Upper lobe of left lung (tissue), 4 donors: ENCODE measurements around the gene BCL2L2.

ENCODE experiments used
- POLR2AphosphoS5 ChIP-seq, 2 donors: sonication (generic); formaldehyde crosslinking; IDR thresholded peaks; one replicate each; pipeline ENCODE4 v1.5.1; 2017; ENCODE audit warnings: antibody characterized with exemption in 2 of 2
- TF ChIP-seq, protein P1 (sequence below), 6 experiments: fragments of 450-650 bp in 4 of 6; fragments of 200-600 bp in 2 of 6; sonication (generic) in 2 of 6; IDR thresholded peaks; one replicate each; pipeline ENCODE4 v1.5.1; 2016 to 2019; ENCODE audit warnings: antibody characterized with exemption in 6 of 6

DNA sequence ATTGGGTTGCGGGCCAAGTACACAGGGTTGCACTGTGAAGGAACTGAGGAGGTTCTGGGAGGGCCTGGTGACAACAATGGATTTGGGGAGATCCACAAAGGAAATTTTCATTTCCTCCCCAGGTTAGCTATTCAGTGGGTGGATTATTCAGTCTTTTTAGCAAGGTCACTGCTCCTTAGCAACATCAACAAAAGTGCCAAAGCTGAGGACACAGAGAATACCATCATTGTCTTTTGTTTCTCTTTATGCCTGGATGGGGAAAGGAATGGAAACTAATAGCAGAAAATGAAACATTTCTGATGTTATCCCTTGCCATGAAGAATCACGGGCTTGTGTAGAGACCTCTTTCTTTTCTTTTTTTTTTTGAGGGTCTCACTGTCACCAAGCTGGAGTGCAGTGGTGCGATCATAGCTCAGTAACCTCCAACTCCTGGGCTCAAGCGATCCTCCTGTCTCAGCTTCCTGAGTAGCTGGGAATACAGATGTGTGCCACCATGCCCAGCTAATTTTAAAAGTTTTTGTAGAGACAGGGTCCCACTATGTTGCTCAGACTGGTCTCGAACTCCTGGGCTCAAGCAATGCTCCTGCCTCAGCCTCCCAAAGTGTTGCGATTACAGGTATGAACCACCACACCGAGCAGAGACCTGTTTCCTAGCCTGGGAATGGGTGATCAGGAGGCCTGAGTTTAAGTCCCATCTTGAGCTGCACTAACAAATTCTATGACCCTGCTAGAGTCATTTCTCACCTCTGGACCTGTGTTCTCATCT is 10.4 kb upstream of the BCL2L2 start:
- TF ChIP-seq, protein P1, sequence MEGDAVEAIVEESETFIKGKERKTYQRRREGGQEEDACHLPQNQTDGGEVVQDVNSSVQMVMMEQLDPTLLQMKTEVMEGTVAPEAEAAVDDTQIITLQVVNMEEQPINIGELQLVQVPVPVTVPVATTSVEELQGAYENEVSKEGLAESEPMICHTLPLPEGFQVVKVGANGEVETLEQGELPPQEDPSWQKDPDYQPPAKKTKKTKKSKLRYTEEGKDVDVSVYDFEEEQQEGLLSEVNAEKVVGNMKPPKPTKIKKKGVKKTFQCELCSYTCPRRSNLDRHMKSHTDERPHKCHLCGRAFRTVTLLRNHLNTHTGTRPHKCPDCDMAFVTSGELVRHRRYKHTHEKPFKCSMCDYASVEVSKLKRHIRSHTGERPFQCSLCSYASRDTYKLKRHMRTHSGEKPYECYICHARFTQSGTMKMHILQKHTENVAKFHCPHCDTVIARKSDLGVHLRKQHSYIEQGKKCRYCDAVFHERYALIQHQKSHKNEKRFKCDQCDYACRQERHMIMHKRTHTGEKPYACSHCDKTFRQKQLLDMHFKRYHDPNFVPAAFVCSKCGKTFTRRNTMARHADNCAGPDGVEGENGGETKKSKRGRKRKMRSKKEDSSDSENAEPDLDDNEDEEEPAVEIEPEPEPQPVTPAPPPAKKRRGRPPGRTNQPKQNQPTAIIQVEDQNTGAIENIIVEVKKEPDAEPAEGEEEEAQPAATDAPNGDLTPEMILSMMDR (IDR thresholded peaks at IDR 0.05) = no peak
- no peak for TF ChIP-seq POLR2AphosphoS5 (IDR thresholded peaks at IDR 0.05)
